K562 (cell line): ENCODE data around the gene HYPK. TPM values are rescaled to one million over a fixed set of nuclear protein-coding genes. Genes with fewer than 3 reads are reported as not detected.
A peak's percentile ranks its signal among the peaks of the same experiment; 100 is the strongest.

Source experiments
- ESRRA ChIP-seq: fragments of 450-650 bp; IDR thresholded peaks from 2 replicates; pipeline ENCODE4 v1.6.1; 2014; ENCODE audit warnings: low read depth, mild to moderate bottlenecking, moderate library complexity, borderline replicate concordance
- ETS2 ChIP-seq: IDR thresholded peaks from 2 replicates; pipeline ENCODE4 v1.6.1; 2016; ENCODE audit warnings: borderline replicate concordance, missing genetic modification characterization, mild to moderate bottlenecking, moderate library complexity, missing compliant biosample characterization; ENCODE audit not compliant: poor library complexity, severe bottlenecking
- PHB ChIP-seq: fragments of 250-450 bp; sonication (Bioruptor Pico); IDR thresholded peaks from 2 replicates; pipeline ENCODE4 v1.5.0; 2021
- PYGO2 ChIP-seq: fragments of 450-650 bp; IDR thresholded peaks from 2 replicates; pipeline ENCODE4 v1.6.1; 2016; ENCODE audit warnings: mild to moderate bottlenecking, missing genetic modification characterization, moderate library complexity, missing compliant biosample characterization
- SMAD4 ChIP-seq: fragments of 250-450 bp; sonication (Bioruptor Pico); conservative IDR thresholded peaks from 2 replicates; pipeline ENCODE4 v1.8.0; 2021; ENCODE audit warnings: inconsistent platforms, mild to moderate bottlenecking, moderate library complexity
- SMC3 ChIP-seq: conservative IDR thresholded peaks from 2 replicates; pipeline ENCODE4 v1.6.1; 2011; ENCODE audit warnings: low read depth, low read length, improper control_type of control experiment; ENCODE audit not compliant: insufficient read depth
- TAL1 ChIP-seq: fragments of 450-650 bp; IDR thresholded peaks from 2 replicates; pipeline ENCODE4 v1.6.1; 2016; ENCODE audit warnings: mild to moderate bottlenecking
- ZNF184 ChIP-seq: sonication (generic); formaldehyde crosslinking; IDR thresholded peaks from 2 replicates; pipeline ENCODE4 v1.5.0; 2020; ENCODE audit warnings: missing genetic modification reagents
- ZNF224 ChIP-seq: sonication (generic); formaldehyde crosslinking; IDR thresholded peaks from 2 replicates; pipeline ENCODE4 v1.8.0; 2022; ENCODE audit warnings: mild to moderate bottlenecking, missing genetic modification reagents
- ZNF23 ChIP-seq: fragments of 250-450 bp; sonication (Bioruptor Pico); IDR thresholded peaks from 2 replicates; pipeline ENCODE4 v1.4.0; 2020; ENCODE audit warnings: mild to moderate bottlenecking
- ZSCAN29 ChIP-seq: fragments of 450-650 bp; IDR thresholded peaks from 2 replicates; pipeline ENCODE4 v1.6.1; 2017
- polyA plus RNA-seq, 8 experiments: library from polyadenylated mRNA; depleted of rRNA in 4 of 8; stranded (reverse) in 5 of 8; unstranded in 3 of 8; fragments of >200 nt; fragmentation: Nextera tagmentation in 2 of 8; fragmentation: Illumina TruSeq in 1 of 8; extraction: Ambion mirVana in 2 of 8; extraction: Trizol in 1 of 8; gene quantifications; 2 replicates each; pipeline versions ENCODE4 v1.2.1 to v1.2.3, GENCODE V29; 2011 to 2014; ENCODE audit warnings: inconsistent platforms in 1 of 8, missing spikeins in 1 of 8
- total RNA-seq, 7 experiments: library from RNA; depleted of rRNA in 6 of 7; stranded (reverse); fragments of >200 nt in 6 of 7; fragmentation: Illumina TruSeq in 2 of 7; extraction: Trizol in 2 of 7; gene quantifications; 2 replicates each; pipeline versions ENCODE4 v1.2.1 to v1.2.3, GENCODE V29; 2011 to 2021; ENCODE audit warnings: low replicate concordance in 1 of 7
- TF ChIP-seq, protein P1 (sequence below), 2 experiments: fragments of 200-800 bp in 1 of 2; sonication (Bioruptor generic) in 1 of 2; sonication (generic) in 1 of 2; formaldehyde crosslinking in 1 of 2; IDR thresholded peaks in 1 of 2; conservative IDR thresholded peaks in 1 of 2; 2 replicates each; pipeline versions ENCODE4 v1.5.0 to v1.6.1; 2016 to 2020; ENCODE audit warnings: missing compliant biosample characterization in 1 of 2, missing genetic modification characterization in 1 of 2, missing genetic modification reagents in 1 of 2
- TF ChIP-seq, protein P2 (sequence below): fragments of 450-650 bp; formaldehyde crosslinking; IDR thresholded peaks from 2 replicates; pipeline ENCODE4 v1.4.0; 2022; ENCODE audit warnings: missing genetic modification characterization
- TF ChIP-seq, protein P3 (sequence below), 2 experiments: IDR thresholded peaks; 2 replicates each; pipeline ENCODE4 v1.6.1; 2011; ENCODE audit warnings: borderline replicate concordance in 1 of 2, control low read depth in 1 of 2, low read depth in 1 of 2, low read length in 1 of 2, mild to moderate bottlenecking in 1 of 2, mixed read lengths in 1 of 2, moderate library complexity in 1 of 2; ENCODE audit not compliant: insufficient read depth in 1 of 2, insufficient read length in 1 of 2, poor library complexity in 1 of 2, severe bottlenecking in 1 of 2; ENCODE audit errors: extremely low read depth in 1 of 2
- TF ChIP-seq, protein P4 (sequence below), 2 experiments: fragments of 450-650 bp in 1 of 2; sonication (generic) in 1 of 2; formaldehyde crosslinking; conservative IDR thresholded peaks; 2 replicates each; pipeline versions ENCODE4 v1.4.0 to v1.8.1; 2020 to 2022; ENCODE audit warnings: mild to moderate bottlenecking in 1 of 2, missing genetic modification reagents in 1 of 2
- TF ChIP-seq, protein P5 (sequence below): sonication (generic); IDR thresholded peaks from 2 replicates; pipeline ENCODE4 v1.6.1; 2016

Gene HYPK
- total and polyA plus RNA-seq, 9 of the 15 experiments (the other 6 are each of a cell fraction or from before 2014, with no cell fraction given), result 7.2 to 28.0 (median 21.1) TPM

DNA sequence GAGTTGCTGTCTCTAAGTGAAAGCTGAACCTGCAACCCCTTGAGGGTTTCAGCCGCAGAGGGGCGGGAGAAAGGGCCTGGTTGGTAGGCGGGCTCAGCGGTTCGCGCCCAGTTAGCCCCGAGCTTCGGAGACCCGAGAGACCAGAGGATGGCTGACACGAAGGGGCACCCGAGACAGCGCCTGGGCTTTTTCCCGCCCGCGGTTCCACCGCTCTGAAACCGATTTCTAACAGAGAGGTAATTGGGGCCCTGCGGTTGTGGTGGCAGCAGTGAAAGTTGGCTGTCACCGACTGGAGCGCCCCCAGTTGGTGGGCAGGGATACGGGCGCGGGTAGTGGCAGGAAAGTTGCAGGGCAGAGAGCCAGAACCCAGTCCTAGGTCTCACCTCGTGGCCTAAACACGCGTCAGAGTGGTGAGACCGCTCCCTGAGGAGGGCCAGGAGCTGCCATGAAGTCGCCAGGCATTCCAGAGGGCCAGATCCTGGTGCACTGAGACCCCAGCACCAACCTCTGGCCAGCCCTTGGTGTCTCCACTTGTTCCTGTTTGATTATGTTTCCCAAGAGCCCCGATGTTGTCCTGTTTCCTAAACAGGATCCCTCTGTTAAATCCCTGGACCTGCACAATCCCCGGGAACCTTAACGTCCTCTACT, 23.0 kb upstream of the HYPK start (continued):
- TF ChIP-seq, protein P1, sequence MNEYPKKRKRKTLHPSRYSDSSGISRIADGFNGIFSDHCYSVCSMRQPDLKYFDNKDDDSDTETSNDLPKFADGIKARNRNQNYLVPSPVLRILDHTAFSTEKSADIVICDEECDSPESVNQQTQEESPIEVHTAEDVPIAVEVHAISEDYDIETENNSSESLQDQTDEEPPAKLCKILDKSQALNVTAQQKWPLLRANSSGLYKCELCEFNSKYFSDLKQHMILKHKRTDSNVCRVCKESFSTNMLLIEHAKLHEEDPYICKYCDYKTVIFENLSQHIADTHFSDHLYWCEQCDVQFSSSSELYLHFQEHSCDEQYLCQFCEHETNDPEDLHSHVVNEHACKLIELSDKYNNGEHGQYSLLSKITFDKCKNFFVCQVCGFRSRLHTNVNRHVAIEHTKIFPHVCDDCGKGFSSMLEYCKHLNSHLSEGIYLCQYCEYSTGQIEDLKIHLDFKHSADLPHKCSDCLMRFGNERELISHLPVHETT (CRISPR knock-in tag; conservative IDR thresholded peaks at IDR 0.05 in 1 of 2, IDR thresholded peaks at IDR 0.05 in 1 of 2), result 0 out of 4 replicates have a peak, but pooled peaks of 1 of the 2 experiments have one; percentile 24
- TF ChIP-seq ZNF224 (CRISPR knock-in tag) (no peak), PYGO2 (tag) (no peak), ESRRA (no peak), SMC3 (no peak), ZSCAN29 (no peak), SMAD4 (CRISPR knock-in tag) (no peak), ETS2 (tag) (no peak), ZNF23 (CRISPR knock-in tag) (no peak), ZNF184 (CRISPR knock-in tag) (no peak), TAL1 (no peak), PHB (CRISPR knock-in tag) (no peak)
- TF ChIP-seq, protein P2, sequence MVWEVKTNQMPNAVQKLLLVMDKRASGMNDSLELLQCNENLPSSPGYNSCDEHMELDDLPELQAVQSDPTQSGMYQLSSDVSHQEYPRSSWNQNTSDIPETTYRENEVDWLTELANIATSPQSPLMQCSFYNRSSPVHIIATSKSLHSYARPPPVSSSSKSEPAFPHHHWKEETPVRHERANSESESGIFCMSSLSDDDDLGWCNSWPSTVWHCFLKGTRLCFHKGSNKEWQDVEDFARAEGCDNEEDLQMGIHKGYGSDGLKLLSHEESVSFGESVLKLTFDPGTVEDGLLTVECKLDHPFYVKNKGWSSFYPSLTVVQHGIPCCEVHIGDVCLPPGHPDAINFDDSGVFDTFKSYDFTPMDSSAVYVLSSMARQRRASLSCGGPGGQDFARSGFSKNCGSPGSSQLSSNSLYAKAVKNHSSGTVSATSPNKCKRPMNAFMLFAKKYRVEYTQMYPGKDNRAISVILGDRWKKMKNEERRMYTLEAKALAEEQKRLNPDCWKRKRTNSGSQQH, result no peak
- TF ChIP-seq, protein P3, sequence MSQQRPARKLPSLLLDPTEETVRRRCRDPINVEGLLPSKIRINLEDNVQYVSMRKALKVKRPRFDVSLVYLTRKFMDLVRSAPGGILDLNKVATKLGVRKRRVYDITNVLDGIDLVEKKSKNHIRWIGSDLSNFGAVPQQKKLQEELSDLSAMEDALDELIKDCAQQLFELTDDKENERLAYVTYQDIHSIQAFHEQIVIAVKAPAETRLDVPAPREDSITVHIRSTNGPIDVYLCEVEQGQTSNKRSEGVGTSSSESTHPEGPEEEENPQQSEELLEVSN (IDR thresholded peaks at IDR 0.05; ENCODE audit: borderline replicate concordance in 1 of 2, extremely low read depth in 1 of 2, insufficient read depth in 1 of 2, insufficient read length in 1 of 2, low read depth in 1 of 2, low read length in 1 of 2, poor library complexity in 1 of 2, severe bottlenecking in 1 of 2), result peak; percentile 23 to 81
- TF ChIP-seq, protein P4, sequence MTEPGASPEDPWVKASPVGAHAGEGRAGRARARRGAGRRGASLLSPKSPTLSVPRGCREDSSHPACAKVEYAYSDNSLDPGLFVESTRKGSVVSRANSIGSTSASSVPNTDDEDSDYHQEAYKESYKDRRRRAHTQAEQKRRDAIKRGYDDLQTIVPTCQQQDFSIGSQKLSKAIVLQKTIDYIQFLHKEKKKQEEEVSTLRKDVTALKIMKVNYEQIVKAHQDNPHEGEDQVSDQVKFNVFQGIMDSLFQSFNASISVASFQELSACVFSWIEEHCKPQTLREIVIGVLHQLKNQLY (CRISPR knock-in tag; conservative IDR thresholded peaks at IDR 0.05), result no peak
- TF ChIP-seq, protein P5, sequence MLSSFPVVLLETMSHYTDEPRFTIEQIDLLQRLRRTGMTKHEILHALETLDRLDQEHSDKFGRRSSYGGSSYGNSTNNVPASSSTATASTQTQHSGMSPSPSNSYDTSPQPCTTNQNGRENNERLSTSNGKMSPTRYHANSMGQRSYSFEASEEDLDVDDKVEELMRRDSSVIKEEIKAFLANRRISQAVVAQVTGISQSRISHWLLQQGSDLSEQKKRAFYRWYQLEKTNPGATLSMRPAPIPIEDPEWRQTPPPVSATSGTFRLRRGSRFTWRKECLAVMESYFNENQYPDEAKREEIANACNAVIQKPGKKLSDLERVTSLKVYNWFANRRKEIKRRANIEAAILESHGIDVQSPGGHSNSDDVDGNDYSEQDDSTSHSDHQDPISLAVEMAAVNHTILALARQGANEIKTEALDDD, result no peak
